IPS DF 6.9 (cell line): ENCODE results near the gene OPCML.

Experiments
- DNase-seq: peaks from one replicate; pipeline ENCODE4 v3.0.0-alpha.2; 2013; ENCODE audit warnings: low read depth, low spot score
- H3K27ac ChIP-seq: one replicate; pipeline ENCODE4 v1.5.1; 2013; ENCODE audit warnings: low read length, control low read depth
- H3K27me3 ChIP-seq: 2 replicates; pipeline ENCODE4 v1.6.1; 2013; ENCODE audit warnings: mild to moderate bottlenecking, low read length; ENCODE audit not compliant: control insufficient read depth, insufficient read depth
- H3K36me3 ChIP-seq: 2 replicates; pipeline ENCODE4 v1.6.1; 2013; ENCODE audit warnings: low read length; ENCODE audit not compliant: control insufficient read depth, insufficient read depth
- H3K4me1 ChIP-seq: 2 replicates; pipeline ENCODE4 v1.6.1; 2013; ENCODE audit warnings: low read length; ENCODE audit not compliant: control insufficient read depth, insufficient read depth
- H3K4me3 ChIP-seq: 2 replicates; pipeline ENCODE4 v1.5.1; 2013; ENCODE audit warnings: mild to moderate bottlenecking, low read length
- H3K9me3 ChIP-seq: 2 replicates; pipeline ENCODE4 v1.6.1; 2013; ENCODE audit warnings: low read length, inconsistent platforms; ENCODE audit not compliant: control insufficient read depth, insufficient read depth
- WGBS: extraction: QIAGEN DNeasy Blood & Tissue Kit; methylation state at CpG from one replicate; pipeline ENCODE4 v1.1.7; 2013; ENCODE audit warnings: mixed read lengths, missing lambda C conversion rate; ENCODE audit not compliant: insufficient read length, insufficient coverage; 5-methylcytosine and 5-hydroxymethylcytosine counted together

The OPCML gene

GRCh38 chr11:133133606-133134005 is 398.7 kb downstream of the OPCML start:
- Histone ChIP-seq H3K4me1 (no peaks in the 10 kb centered on the region; the same call in 1 of the 2 replicates), H3K36me3 (no peaks in the 10 kb centered on the region), H3K4me3 (no peak overlapping the region), H3K9me3 (no peaks in the 10 kb centered on the region), H3K27ac (no peak overlapping the region), H3K27me3 (no peaks in the 10 kb centered on the region)
- no CpG with 5 or more reads among the region's 4 CpGs for WGBS
- DNase-seq: no peak

GRCh38 chr11:133133050-133133449 is 399.3 kb downstream of the OPCML start:
- Histone ChIP-seq H3K36me3 (no peaks in the 10 kb centered on the region), H3K27ac (no peak overlapping the region), H3K9me3 (no peaks in the 10 kb centered on the region), H3K4me1 (no peaks in the 10 kb centered on the region; the same call in 1 of the 2 replicates), H3K27me3 (no peaks in the 10 kb centered on the region), H3K4me3 (no peak overlapping the region)
- DNase-seq: no peak
- WGBS: no CpG with 5 or more reads among the region's 3 CpGs

GRCh38 chr11:133127741-133128140 is 404.6 kb downstream of the OPCML start:
- WGBS: no CpG with 5 or more reads among the region's 7 CpGs
- no peaks in the 10 kb centered on the region for H3K4me1 ChIP-seq
- no peak for DNase-seq
- H3K36me3 ChIP-seq: no peaks in the 10 kb centered on the region
- H3K27ac ChIP-seq: no peak overlapping the region
- H3K9me3 ChIP-seq: no peaks in the 10 kb centered on the region
- H3K4me3 ChIP-seq: no peak overlapping the region
- no peaks in the 10 kb centered on the region for H3K27me3 ChIP-seq

GRCh38 chr11:133123796-133124195 is 408.5 kb downstream of the OPCML start:
- Histone ChIP-seq H3K27ac (no peak overlapping the region), H3K27me3 (no peaks in the 10 kb centered on the region), H3K9me3 (no peaks in the 10 kb centered on the region), H3K4me1 (peaks cover 2% of the 10 kb centered on the region; the same call in 1 of the 2 replicates), H3K36me3 (no peaks in the 10 kb centered on the region), H3K4me3 (no peak overlapping the region)
- DNase-seq: no peak
- WGBS: no CpG with 5 or more reads among the region's 4 CpGs

DNA sequence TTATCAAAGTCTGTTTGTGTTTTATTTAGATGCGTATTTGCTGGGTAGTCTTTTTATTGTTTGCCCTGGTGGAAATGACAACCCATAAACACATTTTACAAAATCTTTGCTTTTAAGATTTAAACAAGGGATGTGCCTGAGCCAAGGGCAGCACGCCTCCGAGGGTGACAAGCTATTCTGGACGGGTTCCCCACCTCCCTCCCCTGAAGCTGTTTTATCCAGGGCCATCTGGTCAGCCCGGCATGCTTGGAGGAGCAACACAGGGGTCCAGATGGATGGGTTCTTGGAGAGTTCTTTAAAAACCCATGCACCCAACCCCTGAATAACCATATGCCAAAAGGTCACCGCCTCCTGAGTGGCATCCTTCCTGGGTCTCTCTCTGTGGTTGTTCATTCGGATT is 408.9 kb downstream of the OPCML start:
- H3K4me3 ChIP-seq: no peak overlapping the region
- H3K27ac ChIP-seq: no peak overlapping the region
- peaks cover 2% of the 10 kb centered on the region; the same call in 1 of the 2 replicates for H3K4me1 ChIP-seq
- H3K27me3 ChIP-seq: no peaks in the 10 kb centered on the region
- WGBS: no CpG with 5 or more reads among the region's 7 CpGs
- H3K9me3 ChIP-seq: no peaks in the 10 kb centered on the region
- no peaks in the 10 kb centered on the region for H3K36me3 ChIP-seq
- DNase-seq: no peak

GRCh38 chr11:133122256-133122655 is 410.0 kb downstream of the OPCML start:
- no peak for DNase-seq
- Histone ChIP-seq H3K9me3 (no peaks in the 10 kb centered on the region), H3K27ac (no peak overlapping the region), H3K4me1 (peaks cover 2% of the 10 kb centered on the region; the same call in 1 of the 2 replicates), H3K4me3 (no peak overlapping the region), H3K27me3 (no peaks in the 10 kb centered on the region), H3K36me3 (no peaks in the 10 kb centered on the region)
- no CpG with 5 or more reads among the region's 3 CpGs for WGBS

DNA sequence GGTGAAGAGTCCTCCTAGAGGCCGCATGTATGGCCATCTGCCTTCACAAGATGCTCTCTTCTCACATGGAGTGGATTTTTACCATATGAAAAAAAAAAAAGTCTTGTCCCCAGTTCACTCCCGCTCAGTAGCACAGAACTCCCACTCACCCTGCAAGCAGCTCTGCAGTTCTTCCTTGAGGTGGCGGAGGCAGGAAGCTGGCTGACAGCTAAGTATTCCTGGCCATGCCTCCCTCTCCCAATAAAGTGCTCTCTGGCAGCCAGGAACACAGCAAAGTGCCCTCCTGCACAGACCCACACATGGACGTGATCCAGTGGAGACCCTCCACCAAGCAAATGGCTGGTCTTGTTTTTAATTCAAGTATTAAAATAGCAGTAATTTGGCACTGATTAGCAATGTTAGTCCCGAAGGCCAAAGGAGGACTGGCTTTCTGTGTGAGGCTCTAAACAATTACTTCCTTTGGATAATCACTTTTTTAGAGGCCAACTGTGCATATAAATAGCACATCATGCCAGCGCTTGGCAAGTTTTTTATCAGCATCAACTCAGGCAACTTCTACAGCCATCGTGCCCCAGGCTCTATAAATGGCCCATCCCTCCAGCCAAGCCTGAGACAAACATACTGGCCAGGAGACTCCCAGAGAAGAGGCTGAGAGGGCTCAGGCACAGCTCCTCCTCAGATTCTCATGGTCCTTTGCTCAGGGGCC is 413.6 kb downstream of the OPCML start:
- DNase-seq: no peak
- no peaks in the 10 kb centered on the region for H3K9me3 ChIP-seq
- no CpG with 5 or more reads among the region's 7 CpGs for WGBS
- no peak overlapping the region for H3K27ac ChIP-seq
- H3K4me1 ChIP-seq: peaks cover 2% of the 10 kb centered on the region; the same call in 1 of the 2 replicates
- no peaks in the 10 kb centered on the region for H3K27me3 ChIP-seq
- no peaks in the 10 kb centered on the region for H3K36me3 ChIP-seq
- no peak overlapping the region for H3K4me3 ChIP-seq

GRCh38 chr11:133115099-133115498 is 417.2 kb downstream of the OPCML start:
- no CpG with 5 or more reads among the region's 7 CpGs for WGBS
- Histone ChIP-seq H3K36me3 (no peaks in the 10 kb centered on the region), H3K4me1 (no peaks in the 10 kb centered on the region), H3K27me3 (no peaks in the 10 kb centered on the region), H3K27ac (no peak overlapping the region), H3K9me3 (no peaks in the 10 kb centered on the region), H3K4me3 (no peak overlapping the region)
- no peak for DNase-seq

GRCh38 chr11:133107763-133108162 is 424.5 kb downstream of the OPCML start:
- Histone ChIP-seq H3K9me3 (no peaks in the 10 kb centered on the region), H3K36me3 (no peaks in the 10 kb centered on the region), H3K4me3 (no peak overlapping the region), H3K27ac (no peak overlapping the region), H3K4me1 (no peaks in the 10 kb centered on the region), H3K27me3 (no peaks in the 10 kb centered on the region)
- no peak for DNase-seq
- no CpG with 5 or more reads among the region's 3 CpGs for WGBS

GRCh38 chr11:133107136-133107535 is 425.2 kb downstream of the OPCML start:
- Histone ChIP-seq H3K4me3 (no peak overlapping the region), H3K27me3 (no peaks in the 10 kb centered on the region), H3K9me3 (no peaks in the 10 kb centered on the region), H3K27ac (no peak overlapping the region), H3K4me1 (no peaks in the 10 kb centered on the region), H3K36me3 (no peaks in the 10 kb centered on the region)
- no peak for DNase-seq
- WGBS: no CpG with 5 or more reads among the region's 4 CpGs

GRCh38 chr11:133106417-133106816 is 425.9 kb downstream of the OPCML start:
- Histone ChIP-seq H3K27ac (no peak overlapping the region), H3K27me3 (no peaks in the 10 kb centered on the region), H3K4me1 (no peaks in the 10 kb centered on the region), H3K36me3 (no peaks in the 10 kb centered on the region), H3K9me3 (no peaks in the 10 kb centered on the region), H3K4me3 (no peak overlapping the region)
- no peak for DNase-seq
- WGBS: no CpG with 5 or more reads among the region's 1 CpG
